Suprapubic skin (tissue), 3 donors: ENCODE data around the gene PDE11A.

ENCODE experiments used
- EP300 ChIP-seq: sonication (generic); formaldehyde crosslinking; IDR thresholded peaks from one replicate; pipeline ENCODE4 v1.6.1; 2017; ENCODE audit warnings: antibody characterized with exemption
- POLR2A ChIP-seq, 2 donors: fragments of 450-650 bp; IDR thresholded peaks; one replicate each; pipeline ENCODE4 v1.6.1; 2017; ENCODE audit warnings: antibody characterized with exemption in 2 of 2, mild to moderate bottlenecking in 2 of 2, moderate library complexity in 2 of 2
- TF ChIP-seq, protein P1 (sequence below), 2 donors: fragments of 200-600 bp in 1 of 2; fragments of 450-650 bp in 1 of 2; sonication (generic) in 1 of 2; IDR thresholded peaks; one replicate each; pipeline ENCODE4 v1.5.1; 2016 to 2019; ENCODE audit warnings: antibody characterized with exemption in 2 of 2, mild to moderate bottlenecking in 1 of 2, moderate library complexity in 1 of 2

DNA sequence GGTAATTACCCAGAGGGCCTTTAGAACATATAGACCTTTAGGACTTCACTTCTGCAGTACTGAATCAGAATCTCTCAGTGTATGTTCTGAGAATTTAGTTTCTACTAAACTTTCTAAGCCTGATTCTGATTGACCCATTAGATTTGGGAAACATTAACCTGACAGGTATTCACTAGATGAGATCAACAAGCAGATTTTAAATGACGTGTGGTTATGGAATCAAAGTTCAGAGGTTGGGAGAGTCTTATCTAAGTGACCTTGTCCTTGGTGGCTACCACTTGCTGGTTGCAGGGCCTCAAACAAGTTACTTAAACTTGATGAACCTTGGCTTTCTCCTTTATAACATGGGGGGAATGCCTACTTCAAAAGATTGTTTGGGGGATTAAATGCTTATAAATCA, 198.7 kb downstream of the PDE11A start:
- TF ChIP-seq, protein P1, sequence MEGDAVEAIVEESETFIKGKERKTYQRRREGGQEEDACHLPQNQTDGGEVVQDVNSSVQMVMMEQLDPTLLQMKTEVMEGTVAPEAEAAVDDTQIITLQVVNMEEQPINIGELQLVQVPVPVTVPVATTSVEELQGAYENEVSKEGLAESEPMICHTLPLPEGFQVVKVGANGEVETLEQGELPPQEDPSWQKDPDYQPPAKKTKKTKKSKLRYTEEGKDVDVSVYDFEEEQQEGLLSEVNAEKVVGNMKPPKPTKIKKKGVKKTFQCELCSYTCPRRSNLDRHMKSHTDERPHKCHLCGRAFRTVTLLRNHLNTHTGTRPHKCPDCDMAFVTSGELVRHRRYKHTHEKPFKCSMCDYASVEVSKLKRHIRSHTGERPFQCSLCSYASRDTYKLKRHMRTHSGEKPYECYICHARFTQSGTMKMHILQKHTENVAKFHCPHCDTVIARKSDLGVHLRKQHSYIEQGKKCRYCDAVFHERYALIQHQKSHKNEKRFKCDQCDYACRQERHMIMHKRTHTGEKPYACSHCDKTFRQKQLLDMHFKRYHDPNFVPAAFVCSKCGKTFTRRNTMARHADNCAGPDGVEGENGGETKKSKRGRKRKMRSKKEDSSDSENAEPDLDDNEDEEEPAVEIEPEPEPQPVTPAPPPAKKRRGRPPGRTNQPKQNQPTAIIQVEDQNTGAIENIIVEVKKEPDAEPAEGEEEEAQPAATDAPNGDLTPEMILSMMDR (IDR thresholded peaks at IDR 0.05): no peak
- no peak for TF ChIP-seq POLR2A (IDR thresholded peaks at IDR 0.05)
- no peak for TF ChIP-seq EP300
